Heart left ventricle (tissue), 16 donors: ENCODE results near the gene OR8B2. TPM values are rescaled to one million over a fixed set of nuclear protein-coding genes. Genes with fewer than 3 reads are reported as not detected.

Experiments used
- ATAC-seq, 4 donors: fragments of 200-7000 bp; cut with Tn5 transposase; one replicate each; pipeline ENCODE4 v1.9.1; 2020 to 2022; ENCODE audit warnings: moderate library complexity in 4 of 4, mild to moderate bottlenecking in 3 of 4, moderate number of reproducible peaks in 1 of 4
- DNase-seq, 5 donors: peaks; one replicate each; pipeline ENCODE4 v3.0.0-alpha.2; 2020
- H3K27ac ChIP-seq, 12 donors: fragments of 200-600 bp; sonication (generic) in 4 of 12; one replicate each; pipeline versions ENCODE4 v1.5.0 to v1.8.0; 2016 to 2022; ENCODE audit warnings: mild to moderate bottlenecking in 2 of 12
- H3K27me3 ChIP-seq, 9 donors: fragments of 200-600 bp; sonication (generic) in 2 of 9; one replicate each; pipeline versions ENCODE4 v1.5.1 to v1.8.0; 2016 to 2022; ENCODE audit warnings: mild to moderate bottlenecking in 3 of 9
- H3K36me3 ChIP-seq, 9 donors: fragments of 200-600 bp; sonication (generic) in 2 of 9; one replicate each; pipeline versions ENCODE4 v1.5.0 to v1.8.0; 2018 to 2022; ENCODE audit warnings: mild to moderate bottlenecking in 2 of 9
- H3K4me1 ChIP-seq, 12 donors: fragments of 200-600 bp; sonication (generic) in 4 of 12; one replicate each; pipeline versions ENCODE4 v1.5.0 to v1.8.0; 2016 to 2022; ENCODE audit warnings: mild to moderate bottlenecking in 3 of 12
- H3K4me3 ChIP-seq, 12 donors: fragments of 200-600 bp; sonication (generic) in 4 of 12; one replicate each; pipeline versions ENCODE4 v1.5.0 to v1.8.0; 2017 to 2022; ENCODE audit warnings: mild to moderate bottlenecking in 9 of 12, moderate library complexity in 4 of 12
- H3K9me3 ChIP-seq, 12 donors: fragments of 200-600 bp; sonication (generic) in 4 of 12; one replicate each; pipeline versions ENCODE4 v1.5.0 to v1.8.0; 2016 to 2022; ENCODE audit warnings: mild to moderate bottlenecking in 1 of 12
- CTCF ChIP-seq, 12 donors: fragments of 200-600 bp; sonication (generic) in 4 of 12; IDR thresholded peaks; one replicate each; pipeline versions ENCODE4 v1.5.0 to v1.8.0; 2018 to 2022; ENCODE audit warnings: antibody characterized with exemption in 12 of 12, mild to moderate bottlenecking in 5 of 12
- POLR2A ChIP-seq, 2 donors: fragments of 450-650 bp; IDR thresholded peaks; one replicate each; pipeline ENCODE4 v1.6.1; 2017; ENCODE audit warnings: antibody characterized with exemption in 2 of 2, mild to moderate bottlenecking in 2 of 2, moderate library complexity in 2 of 2
- WGBS, 4 donors: extraction: QIAGEN DNeasy Blood & Tissue Kit in 2 of 4; methylation state at CpG; one replicate each; pipeline versions ENCODE4 v1.1.5 to v1.1.7; 2013 to 2018; 5-methylcytosine and 5-hydroxymethylcytosine counted together
- intact Hi-C, 10 donors: fragments of 100-400 bp; cut with DNase I; formaldehyde crosslinking; loops; one replicate each; pipeline versions ENCODE4 v1.11.1 to v1.14.2; 2022
- polyA plus RNA-seq, 2 donors: library from polyadenylated mRNA; stranded (reverse); fragments of 200-250 nt; gene quantifications; one replicate each; pipeline ENCODE4 v1.2.3, GENCODE V29; 2013
- total RNA-seq, 9 donors: library from RNA; depleted of rRNA in 2 of 9; stranded (reverse); fragments of >200 nt in 2 of 9; fragmentation: NEBNext Ultra II Directional in 3 of 9; extraction: Animal tissue kit (Norgen Biotek cat#: 25700) in 3 of 9; gene quantifications; one replicate each; pipeline versions ENCODE4 v1.1.0 to v1.2.4, GENCODE V29; 2016 to 2023
- donor health status: ischemic (EF 13 %, LVEDD 7.1; RV severe dilation, severe dysfunction).
- donor health status: healthy with polysubstance abuse.
- donor health status: DM: no; HTN: yes; CAD: no.
- donor health status: DM: no; HTN: no; CAD: no.
- donor health status: ischemic (EF 25% LVEDD 6.9; RV normal size, moderate dysfunction).
- donor health status: ischemic (EF 25% LVEDD 5.7; RV mildly dilated, moderate dysfunction).
- donor health status: healthy.
- donor health status: DM: yes; HTN: yes; CAD: no.
- donor health status: ischemic (EF 35%, LVEDD 5.7; RV mildly dilated, moderate dysfunction).
- donor health status: nonischemic (EF 11% LVEDD 7.7; RV severe dilation, severe dysfunction).
- donor health status: DM: yes; HTN: yes; CAD: no.
- donor health status: PGD.
- donor health status: ischemic (EF 29% LVEDD 5.4; RV normal size, mild dysfunction).
- donor health status: nonischemic (EF 23%, LVEDD 6.1; RV moderate dilation, normal function).

Gene OR8B2
- total and polyA plus RNA-seq, 11 donors, result not detected

- intact Hi-C loops, result no loop called here
- WGBS, 4 donors, result 44 to 80% (median 69%) methylated on average over 3 of the region's 3 CpGs
Observed at GRCh38 chr11:124376280-124376679, 8.0 kb downstream of the OR8B2 start.

GRCh38 chr11:124359566-124359965 is 24.7 kb downstream of the OR8B2 start:
- no peak for ATAC-seq
- WGBS, 4 donors, result 19 to 29% (median 23%) methylated on average over 2 of the region's 2 CpGs
- no peaks in the 10 kb centered on the region for H3K4me1 ChIP-seq

More at GRCh38 chr11:124376280-124376679, 8.0 kb downstream of the OR8B2 start:
- no peaks in the 10 kb centered on the region for H3K4me1 ChIP-seq
- DNase-seq (no peak), ATAC-seq (no peak)
- no peaks in the 10 kb centered on the region for H3K9me3 ChIP-seq
- H3K36me3 ChIP-seq, result no peaks in the 10 kb centered on the region
- peaks cover 0 to 5% (median 0%) of the 10 kb centered on the region in 9 donors for H3K27me3 ChIP-seq
- no peak overlapping the region for H3K27ac ChIP-seq
- no peak overlapping the region for H3K4me3 ChIP-seq
- TF ChIP-seq CTCF (IDR thresholded peaks at IDR 0.05) (no peak), POLR2A (IDR thresholded peaks at IDR 0.05) (no peak)

DNA sequence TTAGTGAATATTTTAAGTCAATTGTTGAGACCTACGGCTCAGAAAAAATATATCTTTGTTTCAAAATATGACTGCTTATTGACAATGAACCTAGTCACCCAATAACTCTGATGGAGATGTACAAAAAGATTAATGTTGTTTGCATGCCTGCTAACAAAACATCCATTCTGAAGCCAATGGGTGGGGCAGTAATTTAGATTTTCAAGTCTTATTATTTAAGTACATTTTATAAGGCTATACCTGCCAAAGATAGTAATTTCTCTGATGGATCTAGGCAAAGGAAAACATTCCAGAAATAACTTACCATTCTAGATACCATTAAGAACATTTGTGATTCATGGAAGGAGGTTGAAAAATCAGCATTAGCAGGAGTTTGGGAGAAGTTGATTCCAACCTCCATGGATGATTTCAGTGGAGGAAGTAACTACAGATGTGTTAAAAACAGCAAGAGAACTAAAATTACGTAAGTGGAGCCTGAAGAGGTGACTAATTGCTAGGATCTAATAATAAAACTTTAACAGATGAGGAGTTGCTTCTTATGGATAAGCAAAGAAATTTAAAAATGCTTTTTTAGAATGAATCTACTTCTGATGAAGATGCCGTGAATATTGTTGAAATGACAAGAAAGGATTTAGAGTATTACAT is 37.9 kb downstream of the OR8B2 start:
- intact Hi-C loops, result no loop called here
- 22 to 66% (median 43%) methylated on average over 3 of the region's 3 CpGs for WGBS, 4 donors
- no peak for DNase-seq
- ATAC-seq, result no peak
- H3K9me3 ChIP-seq, result peaks cover 0 to 27% (median 4%) of the 10 kb centered on the region in 12 donors
- TF ChIP-seq POLR2A (IDR thresholded peaks at IDR 0.05) (no peak), CTCF (IDR thresholded peaks at IDR 0.05) (no peak)
- H3K4me3 ChIP-seq, result no peak overlapping the region
- no peak overlapping the region for H3K27ac ChIP-seq
- no peaks in the 10 kb centered on the region for H3K4me1 ChIP-seq
- no peaks in the 10 kb centered on the region for H3K27me3 ChIP-seq
- no peaks in the 10 kb centered on the region for H3K36me3 ChIP-seq

More at GRCh38 chr11:124359566-124359965, 24.7 kb downstream of the OR8B2 start:
- H3K27ac ChIP-seq, result no peak overlapping the region
- H3K27me3 ChIP-seq, result peaks cover 0 to 5% (median 0%) of the 10 kb centered on the region in 9 donors
- no peaks in the 10 kb centered on the region for H3K9me3 ChIP-seq
- no peak for TF ChIP-seq CTCF (IDR thresholded peaks at IDR 0.05)
- TF ChIP-seq POLR2A (IDR thresholded peaks at IDR 0.05), result no peak
- DNase-seq, result no peak
- intact Hi-C loops, result no loop called here
- H3K36me3 ChIP-seq, result no peaks in the 10 kb centered on the region
- no peak overlapping the region for H3K4me3 ChIP-seq

DNA sequence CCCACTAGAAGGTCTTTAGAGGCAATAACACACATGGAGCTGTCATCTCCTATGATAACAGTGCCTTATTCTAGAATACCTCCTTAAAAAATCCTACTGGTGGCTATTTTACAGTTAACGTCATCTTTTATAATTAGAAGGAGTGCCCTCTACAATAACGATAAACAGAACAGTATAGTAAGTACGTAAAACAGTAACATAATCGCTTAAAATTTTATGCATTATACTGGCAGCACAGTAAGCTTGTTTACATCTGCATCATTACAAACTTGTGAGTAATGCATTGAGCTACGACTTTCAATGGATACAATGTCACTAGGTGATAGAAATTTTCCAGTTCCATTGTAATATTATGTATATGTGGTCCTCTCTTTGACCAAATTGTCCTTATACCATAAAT is 40.0 kb downstream of the OR8B2 start:
- intact Hi-C loops, result no loop called here

More for the DNA sequence above, 40.0 kb downstream of the OR8B2 start:
- no peak overlapping the region for H3K4me3 ChIP-seq
- H3K36me3 ChIP-seq, result no peaks in the 10 kb centered on the region
- no peaks in the 10 kb centered on the region for H3K27me3 ChIP-seq
- ATAC-seq (no peak), DNase-seq (no peak)
- H3K27ac ChIP-seq, result no peak overlapping the region
- WGBS, 4 donors, result 58 to 74% (median 69%) methylated on average over 5 of the region's 5 CpGs
- TF ChIP-seq CTCF (IDR thresholded peaks at IDR 0.05) (no peak), POLR2A (IDR thresholded peaks at IDR 0.05) (no peak)
- H3K4me1 ChIP-seq, result no peaks in the 10 kb centered on the region
- H3K9me3 ChIP-seq, result peaks cover 0 to 17% (median 4%) of the 10 kb centered on the region in 12 donors
